Endometrial microvascular endothelial cells (primary cell): ENCODE data around the gene CFLAR. TPM values are rescaled to one million over a fixed set of nuclear protein-coding genes. Genes with fewer than 3 reads are reported as not detected.

Source experiments
- total RNA-seq: library from RNA; depleted of rRNA; stranded (reverse); fragments of >200 nt; gene quantifications from one replicate; pipeline ENCODE4 v1.2.3, GENCODE V29; 2015; ENCODE audit errors: inconsistent ontology term

Gene CFLAR
- total RNA-seq, 1 donor from 2014 or later: 130 TPM

Other genes with a start within 250 kb of the CFLAR start
- 24.3 TPM for gene PPIL3, start 227.1 kb upstream of the CFLAR start, total RNA-seq
- gene NIF3L1, start 226.8 kb upstream of the CFLAR start, total RNA-seq: 18.8 TPM
- 31.4 TPM for gene ORC2, start 152.5 kb upstream of the CFLAR start, total RNA-seq
- gene HYCC2, start 44.5 kb upstream of the CFLAR start, total RNA-seq: 7.3 TPM
- gene NDUFB3, start 44.2 kb upstream of the CFLAR start, total RNA-seq: 108 TPM
- gene CASP10, start 67.0 kb downstream of the CFLAR start, total RNA-seq: 19.9 TPM
- gene CASP8, start 144.4 kb downstream of the CFLAR start, total RNA-seq: 32.7 TPM
- not detected for gene FLACC1, start 241.2 kb downstream of the CFLAR start, total RNA-seq